ENCODE results near the gene ATXN1.

- no peak for TF ChIP-seq CTCF (optimal IDR thresholded peaks at IDR 0.05 in 1 of 3, IDR thresholded peaks at IDR 0.05 in 1 of 3, conservative IDR thresholded peaks at IDR 0.05 in 1 of 3; ENCODE audit: extremely low read depth in 1 of 3, insufficient read depth in 2 of 3, low read length in 3 of 3)
- TF ChIP-seq EZH2 (IDR thresholded peaks at IDR 0.05; ENCODE audit: low read length): no peak
Observed at GRCh38 chr6:16600026-16600425, 161.2 kb downstream of the ATXN1 start.

Measured in keratinocyte (primary cell).